ENCODE data around the gene DNTT.

DNTT gene

GRCh38 chr10:96352582-96352981 is 48.3 kb downstream of the DNTT start:
- in situ Hi-C loops (cut with MboI; ENCODE audit: low sequenced_read_pairs): no loop called here
- Histone ChIP-seq H3K4me1 (no peaks in the 10 kb centered on the region), H3K4me3 (no peak overlapping the region), H3K27me3 (ENCODE audit: low read depth) (peaks cover 7% of the 10 kb centered on the region), H3K36me3 (replicated peaks) (no peaks in the 10 kb centered on the region), H3K9me3 (no peaks in the 10 kb centered on the region)
- no peak for DNase-seq (ENCODE audit: low spot score in 2 of 2)

DNA sequence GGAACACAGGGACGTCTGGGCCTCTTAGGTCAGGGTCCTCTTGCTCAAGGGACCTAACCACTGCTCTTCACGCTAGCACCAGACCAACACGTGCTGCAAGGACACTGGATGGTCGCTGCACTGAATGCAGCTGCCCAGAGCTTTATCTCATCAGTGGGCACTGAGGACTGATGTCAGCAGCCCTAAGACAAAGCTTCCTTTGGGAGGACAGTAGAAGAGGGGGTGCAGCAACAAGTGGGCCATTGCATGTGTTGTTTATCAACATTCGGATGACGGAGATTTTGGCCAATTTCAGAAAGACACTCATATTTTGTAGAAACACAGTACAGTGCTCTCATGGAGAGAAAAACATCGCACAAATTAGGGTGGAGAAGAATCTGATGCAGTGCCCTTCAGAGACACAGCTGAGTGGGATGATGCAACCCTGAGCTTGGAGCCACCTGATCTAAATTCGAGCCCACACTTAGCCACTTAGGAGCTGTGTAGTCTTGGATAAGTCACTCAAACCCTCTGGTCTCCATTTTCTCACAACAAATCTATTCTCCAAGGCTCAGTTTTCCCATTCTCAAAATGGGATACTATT is 52.9 kb downstream of the DNTT start:
- in situ Hi-C loops (cut with MboI; ENCODE audit: low sequenced_read_pairs): no loop called here
- H3K4me1 ChIP-seq: no peaks in the 10 kb centered on the region
- H3K4me3 ChIP-seq: no peak overlapping the region
- DNase-seq (ENCODE audit: low spot score in 2 of 2): no peak
- no peaks in the 10 kb centered on the region for H3K36me3 ChIP-seq (replicated peaks)
- H3K9me3 ChIP-seq: no peaks in the 10 kb centered on the region
- peaks cover 10% of the 10 kb centered on the region for H3K27me3 ChIP-seq (ENCODE audit: low read depth)

DNA sequence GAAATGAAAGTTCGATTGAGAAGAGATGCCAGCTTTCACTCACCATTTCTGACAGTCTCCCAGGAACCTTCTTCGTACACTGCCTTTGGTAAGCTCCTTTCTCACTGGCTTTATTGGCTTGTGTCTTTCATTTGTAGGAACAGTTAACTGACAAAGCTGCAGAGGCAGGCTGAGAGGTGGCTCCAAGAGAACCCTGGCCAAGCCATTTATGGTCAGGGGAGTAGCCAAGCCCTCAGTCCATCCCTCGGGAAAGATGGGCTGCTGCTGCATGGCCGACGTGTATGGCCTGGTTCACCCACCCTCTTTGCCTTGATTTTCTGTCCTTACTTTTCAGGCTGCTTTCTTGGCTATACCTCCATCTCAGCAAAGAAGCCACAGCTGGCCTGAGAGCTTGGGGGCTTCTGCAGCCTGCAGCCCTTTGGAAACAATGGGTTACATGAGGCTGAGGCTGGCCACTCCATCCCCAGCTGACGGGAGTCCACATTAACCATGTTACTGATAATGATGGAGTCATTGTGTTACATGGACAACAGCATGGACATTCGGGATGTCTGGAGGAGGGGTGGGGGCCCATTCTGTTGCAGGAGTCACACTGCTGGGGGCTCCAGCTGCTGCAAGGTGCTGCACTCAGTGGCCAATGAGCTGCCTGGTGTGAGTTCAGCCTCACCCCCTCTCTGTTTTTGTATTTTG is 54.8 kb downstream of the DNTT start, which contains the start of gene OPALIN:
TSS of gene OPALIN (minus strand) at position 152 of the 690 bp plus-strand sequence. CDS start at position 46, 106 bp downstream.
- Histone ChIP-seq H3K4me3 (no peak within 1 kb of the TSS), H3K9me3 (no peaks in the 10 kb centered on the region), H3K4me1 (no peaks in the 10 kb centered on the region), H3K27me3 (ENCODE audit: low read depth) (peaks cover 10% of the 10 kb centered on the region), H3K36me3 (replicated peaks) (no peaks in the 10 kb centered on the region)
- in situ Hi-C loops (cut with MboI; ENCODE audit: low sequenced_read_pairs): no loop called here
- no peak for DNase-seq (ENCODE audit: low spot score in 2 of 2)

DNA sequence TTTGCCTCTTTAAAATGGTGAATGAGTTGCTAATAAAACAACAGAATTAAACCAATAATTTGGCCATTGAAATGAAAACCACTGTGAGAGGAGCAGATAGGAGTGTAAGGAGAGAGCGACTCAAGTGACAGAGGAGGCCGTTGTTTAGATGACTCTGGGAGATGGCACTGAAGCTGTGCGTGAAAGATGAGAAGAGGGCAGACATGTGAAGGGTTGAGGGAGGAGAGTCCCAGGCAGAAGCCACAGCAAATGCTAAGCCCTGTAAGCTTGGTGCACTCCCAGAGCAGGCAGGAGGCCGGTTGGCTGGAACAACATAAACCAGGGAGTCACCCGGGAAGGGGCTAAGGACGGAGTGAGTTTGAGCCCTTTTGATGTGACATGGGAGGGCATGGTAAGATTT is 55.4 kb downstream of the DNTT start:
- H3K4me3 ChIP-seq: no peak overlapping the region
- in situ Hi-C loops (cut with MboI; ENCODE audit: low sequenced_read_pairs): no loop called here

DNA sequence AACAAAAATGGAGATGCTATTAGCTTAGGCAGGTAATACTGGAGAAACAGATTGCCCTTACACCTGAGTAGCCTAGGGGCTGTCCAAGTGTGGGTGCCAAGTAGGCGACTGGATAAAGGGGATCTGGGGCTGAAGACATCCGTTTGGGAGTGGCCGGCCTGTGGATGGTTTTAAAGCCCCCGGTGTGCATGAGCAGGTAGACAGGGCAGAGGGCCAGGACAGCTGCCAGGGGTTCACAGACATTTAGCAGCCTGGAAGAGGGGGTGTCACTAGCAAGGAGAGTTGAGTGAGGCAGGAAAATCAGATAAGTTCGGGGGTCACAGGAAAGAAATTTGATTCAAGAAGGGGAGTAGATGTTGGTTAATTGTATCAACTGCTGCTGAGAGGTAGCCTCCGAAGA is 56.1 kb downstream of the DNTT start:
- Histone ChIP-seq H3K4me1 (no peaks in the 10 kb centered on the region), H3K27me3 (ENCODE audit: low read depth) (peaks cover 10% of the 10 kb centered on the region), H3K9me3 (no peaks in the 10 kb centered on the region), H3K36me3 (replicated peaks) (no peaks in the 10 kb centered on the region), H3K4me3 (no peak overlapping the region)
- no peak for DNase-seq (ENCODE audit: low spot score in 2 of 2)
- in situ Hi-C loops (cut with MboI; ENCODE audit: low sequenced_read_pairs): no loop called here

More for the DNA sequence above, 55.4 kb downstream of the DNTT start:
- no peak for DNase-seq (ENCODE audit: low spot score in 2 of 2)
- Histone ChIP-seq H3K36me3 (replicated peaks) (no peaks in the 10 kb centered on the region), H3K9me3 (no peaks in the 10 kb centered on the region), H3K4me1 (no peaks in the 10 kb centered on the region), H3K27me3 (ENCODE audit: low read depth) (peaks cover 10% of the 10 kb centered on the region)

GRCh38 chr10:96360766-96361165 is 56.5 kb downstream of the DNTT start:
- no peak overlapping the region for H3K4me3 ChIP-seq
- H3K36me3 ChIP-seq (replicated peaks): no peaks in the 10 kb centered on the region
- no peaks in the 10 kb centered on the region for H3K9me3 ChIP-seq
- in situ Hi-C loops (cut with MboI; ENCODE audit: low sequenced_read_pairs): no loop called here
- peaks cover 10% of the 10 kb centered on the region for H3K27me3 ChIP-seq (ENCODE audit: low read depth)
- H3K4me1 ChIP-seq: no peaks in the 10 kb centered on the region
- no peak for DNase-seq (ENCODE audit: low spot score in 2 of 2)

DNA sequence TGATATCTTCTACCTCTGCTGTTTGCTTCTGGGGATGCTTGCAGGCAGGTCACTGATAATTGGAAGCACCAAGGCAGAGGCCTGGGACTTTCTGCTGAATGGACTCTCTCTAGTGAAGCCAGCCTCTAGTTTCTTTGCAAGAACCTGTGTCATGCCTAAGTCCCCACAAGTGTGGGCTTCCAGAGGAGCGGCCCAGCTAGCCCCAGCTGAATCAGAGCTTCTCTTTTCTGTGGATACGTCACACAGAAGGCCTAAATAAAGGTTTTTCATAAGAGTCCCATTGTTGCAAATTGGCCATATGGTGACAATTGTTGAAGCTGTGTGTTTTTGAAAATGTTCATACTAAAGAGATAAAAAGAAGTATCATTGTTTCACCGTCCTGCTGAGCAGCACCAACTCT is 61.3 kb downstream of the DNTT start:
- Histone ChIP-seq H3K36me3 (replicated peaks) (no peaks in the 10 kb centered on the region), H3K27me3 (ENCODE audit: low read depth) (peaks cover 3% of the 10 kb centered on the region; the same call in 1 of the 2 replicates), H3K9me3 (no peaks in the 10 kb centered on the region), H3K4me3 (no peak overlapping the region), H3K4me1 (no peaks in the 10 kb centered on the region)
- DNase-seq (ENCODE audit: low spot score in 2 of 2): no peak
- in situ Hi-C loops (cut with MboI; ENCODE audit: low sequenced_read_pairs): no loop called here

- H3K36me3 ChIP-seq (replicated peaks): no peaks in the 10 kb centered on the region
- no peak for DNase-seq (ENCODE audit: low spot score in 2 of 2)
- no peaks in the 10 kb centered on the region for H3K27me3 ChIP-seq (ENCODE audit: low read depth)
- H3K9me3 ChIP-seq: no peaks in the 10 kb centered on the region
- no peaks in the 10 kb centered on the region for H3K4me1 ChIP-seq
- in situ Hi-C loops (cut with MboI; ENCODE audit: low sequenced_read_pairs): no loop called here
- H3K4me3 ChIP-seq: no peak overlapping the region
Measured at GRCh38 chr10:96366508-96366907, 62.3 kb downstream of the DNTT start.

DNA sequence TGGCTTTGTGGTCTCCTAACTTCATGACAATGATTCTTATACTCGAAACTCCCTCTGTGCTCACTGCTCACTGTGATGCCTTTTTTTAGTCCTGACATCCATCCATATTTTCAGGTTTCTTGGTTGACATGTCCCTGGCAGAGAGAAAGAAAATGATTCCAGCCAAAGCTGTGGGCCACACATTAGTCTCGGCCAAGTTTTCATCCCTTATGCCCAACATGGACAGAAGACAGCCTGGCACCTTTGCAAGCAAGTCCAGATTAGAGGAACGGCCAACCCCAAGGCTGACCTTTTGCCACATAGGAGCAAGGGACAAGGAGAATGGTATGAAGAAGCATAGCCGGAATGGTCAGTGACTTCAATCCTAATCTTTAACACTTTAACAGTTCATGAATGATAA is 63.2 kb downstream of the DNTT start:
- H3K4me1 ChIP-seq: no peaks in the 10 kb centered on the region
- H3K27me3 ChIP-seq (ENCODE audit: low read depth): no peaks in the 10 kb centered on the region
- no peak overlapping the region for H3K4me3 ChIP-seq
- in situ Hi-C loops (cut with MboI; ENCODE audit: low sequenced_read_pairs): no loop called here
- H3K36me3 ChIP-seq (replicated peaks): no peaks in the 10 kb centered on the region
- DNase-seq (ENCODE audit: low spot score in 2 of 2): no peak
- no peaks in the 10 kb centered on the region for H3K9me3 ChIP-seq

DNA sequence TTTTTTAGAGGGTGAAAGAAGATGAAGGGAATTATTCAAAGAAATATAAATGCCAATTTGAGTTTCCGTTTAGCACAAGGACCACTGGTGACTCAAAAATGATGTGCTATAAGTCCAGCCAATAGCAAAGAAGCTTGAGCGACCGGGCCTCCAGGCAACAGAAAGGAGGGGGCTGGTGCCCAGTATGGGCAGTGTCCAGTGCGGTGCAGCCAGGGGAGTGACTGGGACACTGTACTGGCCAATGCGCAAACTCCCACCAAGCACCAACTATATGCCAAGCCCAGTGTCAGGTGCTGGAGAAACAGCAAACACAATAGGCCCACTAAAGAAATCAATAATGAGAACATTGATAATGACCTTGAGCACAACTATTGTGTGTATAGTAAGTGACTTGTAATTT is 64.7 kb downstream of the DNTT start:
- H3K4me1 ChIP-seq: no peaks in the 10 kb centered on the region
- in situ Hi-C loops (cut with MboI; ENCODE audit: low sequenced_read_pairs): no loop called here

GRCh38 chr10:96369890-96370583 is 65.8 kb downstream of the DNTT start:
- Histone ChIP-seq H3K36me3 (replicated peaks) (no peaks in the 10 kb centered on the region), H3K27me3 (ENCODE audit: low read depth) (no peaks in the 10 kb centered on the region), H3K9me3 (no peaks in the 10 kb centered on the region), H3K4me1 (peaks cover 2% of the 10 kb centered on the region), H3K4me3 (no peak overlapping the region)
- no peak for DNase-seq (ENCODE audit: low spot score in 2 of 2)
- in situ Hi-C loops (cut with MboI; ENCODE audit: low sequenced_read_pairs): loop anchor here (10.0 kb wide), 1 partner anchor 665 kb away; no protein-coding TSS in a partner anchor

More for the DNA sequence above, 64.7 kb downstream of the DNTT start:
- H3K27me3 ChIP-seq (ENCODE audit: low read depth): no peaks in the 10 kb centered on the region
- no peaks in the 10 kb centered on the region for H3K36me3 ChIP-seq (replicated peaks)
- H3K9me3 ChIP-seq: no peaks in the 10 kb centered on the region
- no peak overlapping the region for H3K4me3 ChIP-seq
- no peak for DNase-seq (ENCODE audit: low spot score in 2 of 2)

DNA sequence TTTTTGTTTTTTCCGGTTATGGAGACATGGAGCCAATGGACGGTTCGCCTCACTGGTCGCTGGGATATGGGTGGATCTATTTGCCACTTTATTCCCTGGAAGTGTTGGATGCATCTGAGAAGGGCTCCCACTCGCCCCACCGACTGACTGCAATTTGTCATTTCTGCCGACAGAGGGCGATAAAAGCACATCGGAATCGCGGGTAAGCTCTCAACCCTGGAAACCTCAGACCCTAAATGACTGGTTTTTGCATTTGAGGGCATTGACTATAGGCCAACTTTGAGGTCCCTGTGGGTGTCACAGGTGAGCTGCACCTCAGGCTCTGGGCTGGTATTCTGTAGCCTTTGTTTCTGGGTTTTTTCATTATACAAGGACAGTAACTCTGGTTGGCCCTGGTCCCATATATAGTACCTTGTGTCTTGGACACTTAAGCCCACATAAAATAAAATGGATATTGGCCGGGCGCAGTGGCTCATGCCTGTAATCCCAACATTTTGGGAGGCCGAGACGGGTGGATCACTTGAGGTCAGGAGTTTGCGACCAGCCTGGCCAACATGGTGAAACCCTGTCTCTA is 66.4 kb downstream of the DNTT start:
- Histone ChIP-seq H3K9me3 (no peaks in the 10 kb centered on the region), H3K36me3 (replicated peaks) (no peaks in the 10 kb centered on the region), H3K4me1 (peaks cover 6% of the 10 kb centered on the region), H3K4me3 (no peak overlapping the region), H3K27me3 (ENCODE audit: low read depth) (no peaks in the 10 kb centered on the region)
- in situ Hi-C loops (cut with MboI; ENCODE audit: low sequenced_read_pairs): loop anchor here (10.0 kb wide), 1 partner anchor 664 kb away; no protein-coding TSS in a partner anchor
- DNase-seq (ENCODE audit: low spot score in 2 of 2): peak; percentile 30 to 73

- Histone ChIP-seq H3K9me3 (no peaks in the 10 kb centered on the region), H3K4me3 (no peak overlapping the region), H3K4me1 (peaks cover 6% of the 10 kb centered on the region), H3K36me3 (replicated peaks) (no peaks in the 10 kb centered on the region), H3K27me3 (ENCODE audit: low read depth) (no peaks in the 10 kb centered on the region)
- in situ Hi-C loops (cut with MboI; ENCODE audit: low sequenced_read_pairs): loop anchor here (10.0 kb wide), 1 partner anchor 663 kb away; no protein-coding TSS in a partner anchor
- DNase-seq (ENCODE audit: low spot score in 2 of 2): no peak
Measured at GRCh38 chr10:96371356-96371755, 67.1 kb downstream of the DNTT start.

DNA sequence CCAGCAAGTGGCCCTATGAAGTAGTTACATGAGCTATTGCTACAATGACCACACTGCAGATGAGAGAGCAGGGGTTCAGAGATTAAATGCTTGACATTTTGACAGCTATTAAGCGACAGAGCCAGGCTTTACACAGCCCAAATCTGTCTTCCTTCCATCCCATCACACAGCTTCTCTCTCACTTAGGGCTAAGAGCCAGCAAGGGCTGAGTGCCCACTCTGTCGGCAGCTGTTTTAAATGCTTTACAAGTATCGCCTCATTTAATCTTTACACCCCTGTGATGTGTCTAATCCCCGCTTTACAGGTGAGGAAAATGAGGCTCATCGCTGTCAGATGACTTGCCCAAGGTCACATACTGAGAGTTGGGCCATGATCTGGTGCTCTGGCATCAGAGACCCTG is 69.8 kb downstream of the DNTT start:
- in situ Hi-C loops (cut with MboI; ENCODE audit: low sequenced_read_pairs): loop anchor here (10.0 kb wide), 1 partner anchor 661 kb away; no protein-coding TSS in a partner anchor
- no peak for DNase-seq (ENCODE audit: low spot score in 2 of 2)
- Histone ChIP-seq H3K4me1 (peaks cover 6% of the 10 kb centered on the region), H3K36me3 (replicated peaks) (no peaks in the 10 kb centered on the region), H3K27me3 (ENCODE audit: low read depth) (no peaks in the 10 kb centered on the region), H3K4me3 (no peak overlapping the region), H3K9me3 (no peaks in the 10 kb centered on the region)
